ENCODE measurements around the gene CDH23.

Gene CDH23

GRCh38 chr10:71611131-71611530, 214.4 kb downstream of the CDH23 start:
- in situ Hi-C loops (cut with MboI; ENCODE audit: low sequenced_read_pairs) = no loop called here

DNA sequence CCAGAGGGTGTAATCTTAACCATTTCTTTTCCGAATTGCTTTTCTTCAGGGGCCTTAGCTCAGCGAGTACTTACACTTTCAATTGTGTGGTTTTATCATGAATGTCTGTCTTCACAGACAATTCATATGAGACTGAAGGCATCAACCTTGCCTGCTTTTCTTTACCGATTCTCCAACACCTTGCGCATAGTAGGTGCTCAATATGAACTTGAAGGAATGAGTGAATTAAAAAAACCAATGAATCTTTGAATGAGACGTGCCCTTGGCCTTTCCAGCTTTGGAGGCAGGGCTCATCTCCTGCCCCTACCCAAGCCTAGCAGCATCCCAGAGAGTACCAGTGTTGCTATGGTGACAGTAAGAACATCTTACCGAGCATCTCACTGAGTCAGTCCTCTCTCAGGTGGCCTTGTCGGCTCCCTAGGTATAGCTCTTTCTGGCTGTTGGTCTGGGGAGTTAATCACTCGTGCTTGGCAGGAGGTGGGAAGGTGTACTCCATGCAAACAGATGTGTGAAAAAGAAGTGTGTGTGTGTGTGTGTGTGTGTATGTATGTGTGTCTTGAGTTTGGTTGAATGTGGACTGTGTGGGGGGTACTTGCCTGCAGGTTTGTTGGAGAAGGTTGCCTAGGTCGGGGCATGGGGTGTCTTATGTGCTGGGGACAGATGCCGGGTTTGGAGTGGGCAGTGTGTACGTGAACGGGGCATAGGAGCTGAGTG, 215.1 kb downstream of the CDH23 start:
- in situ Hi-C loops (cut with MboI; ENCODE audit: low sequenced_read_pairs) = no loop called here

GRCh38 chr10:71613261-71613777, 216.6 kb downstream of the CDH23 start:
- in situ Hi-C loops (cut with MboI; ENCODE audit: low sequenced_read_pairs) = no loop called here

DNA sequence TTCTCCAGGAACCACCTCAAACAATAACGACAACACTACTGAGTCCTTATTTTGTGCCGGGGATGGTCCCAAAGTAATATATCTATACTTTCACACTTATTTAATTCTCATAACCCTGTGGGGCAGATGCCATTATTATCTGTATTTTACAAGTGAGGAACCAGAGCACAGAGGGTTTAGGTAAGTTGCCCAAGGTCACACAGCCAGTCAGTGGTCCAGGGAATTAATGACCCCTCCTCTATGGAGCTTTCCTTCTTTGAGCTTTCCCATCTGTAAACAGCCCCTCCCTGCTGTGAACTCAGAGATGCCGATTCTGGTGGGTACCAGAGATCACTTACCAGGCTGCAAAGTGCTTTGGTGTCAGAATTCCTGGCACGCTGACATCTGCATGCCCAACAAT, 217.2 kb downstream of the CDH23 start:
- in situ Hi-C loops (cut with MboI; ENCODE audit: low sequenced_read_pairs) = no loop called here

DNA sequence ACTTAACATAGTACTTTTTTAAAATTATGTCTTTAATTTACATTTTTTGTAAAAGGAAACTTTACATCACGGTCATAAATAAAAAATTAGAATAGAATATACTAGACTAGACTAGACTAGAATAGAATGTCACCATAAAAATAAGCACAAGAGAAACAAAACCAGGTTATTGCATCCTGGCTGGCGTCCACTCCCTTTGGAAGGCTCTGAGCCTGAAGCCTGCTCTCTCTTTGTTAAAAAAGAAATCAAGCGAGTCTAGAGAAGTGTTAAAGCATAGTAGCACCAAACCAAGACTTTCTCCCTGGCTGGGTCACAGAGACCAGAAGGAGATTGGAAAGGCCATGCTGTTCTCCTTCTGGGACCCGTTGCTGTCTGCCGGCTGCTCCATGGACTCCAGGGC, 218.2 kb downstream of the CDH23 start:
- in situ Hi-C loops (cut with MboI; ENCODE audit: low sequenced_read_pairs) = no loop called here

- in situ Hi-C loops (cut with MboI; ENCODE audit: low sequenced_read_pairs) = no loop called here
Measured at GRCh38 chr10:71615538-71616329, 219.0 kb downstream of the CDH23 start.

GRCh38 chr10:71616817-71617654, 220.3 kb downstream of the CDH23 start:
- in situ Hi-C loops (cut with MboI; ENCODE audit: low sequenced_read_pairs) = no loop called here

DNA sequence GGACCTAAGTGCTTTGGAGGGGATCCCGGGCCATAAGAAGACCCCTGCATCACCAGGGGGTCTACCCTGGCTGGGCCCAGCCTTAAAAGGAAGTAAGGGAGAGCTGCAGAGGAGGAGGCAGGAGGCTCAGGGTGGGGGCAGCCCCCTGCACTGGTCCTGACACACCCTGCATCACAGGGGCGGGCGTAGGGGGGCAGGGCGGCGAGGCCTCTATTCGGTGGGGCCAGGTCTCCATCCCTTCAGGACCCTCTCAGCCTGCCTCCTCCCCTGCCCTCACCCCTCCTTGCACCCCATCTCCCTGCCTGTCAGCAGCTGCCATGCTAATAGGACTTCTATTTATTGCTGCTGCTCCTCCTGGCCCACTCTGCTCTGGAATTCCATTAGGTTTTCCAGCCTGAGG, 221.5 kb downstream of the CDH23 start:
- in situ Hi-C loops (cut with MboI; ENCODE audit: low sequenced_read_pairs) = no loop called here

DNA sequence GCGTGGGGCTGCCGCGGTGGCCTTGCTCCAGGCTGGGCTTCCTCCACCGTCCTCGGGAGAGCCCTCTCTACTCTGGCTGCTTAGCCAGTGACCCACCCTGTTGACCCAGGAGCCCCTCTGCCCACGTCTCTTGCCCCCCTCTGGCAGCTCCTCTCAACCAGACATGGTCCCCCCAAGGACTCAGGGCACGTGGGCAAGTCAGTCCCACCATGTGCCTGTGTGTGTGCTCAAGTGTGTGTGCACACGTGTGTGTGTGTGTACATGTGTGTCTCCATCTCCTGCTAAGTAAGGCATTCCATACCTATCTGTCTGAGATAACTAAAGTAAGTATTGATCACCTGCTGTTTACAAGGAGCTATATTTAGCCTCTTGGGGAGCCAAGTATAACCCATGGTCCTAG, 221.9 kb downstream of the CDH23 start:
- in situ Hi-C loops (cut with MboI; ENCODE audit: low sequenced_read_pairs) = no loop called here

GRCh38 chr10:71620642-71621041, 223.9 kb downstream of the CDH23 start:
- in situ Hi-C loops (cut with MboI; ENCODE audit: low sequenced_read_pairs) = no loop called here

DNA sequence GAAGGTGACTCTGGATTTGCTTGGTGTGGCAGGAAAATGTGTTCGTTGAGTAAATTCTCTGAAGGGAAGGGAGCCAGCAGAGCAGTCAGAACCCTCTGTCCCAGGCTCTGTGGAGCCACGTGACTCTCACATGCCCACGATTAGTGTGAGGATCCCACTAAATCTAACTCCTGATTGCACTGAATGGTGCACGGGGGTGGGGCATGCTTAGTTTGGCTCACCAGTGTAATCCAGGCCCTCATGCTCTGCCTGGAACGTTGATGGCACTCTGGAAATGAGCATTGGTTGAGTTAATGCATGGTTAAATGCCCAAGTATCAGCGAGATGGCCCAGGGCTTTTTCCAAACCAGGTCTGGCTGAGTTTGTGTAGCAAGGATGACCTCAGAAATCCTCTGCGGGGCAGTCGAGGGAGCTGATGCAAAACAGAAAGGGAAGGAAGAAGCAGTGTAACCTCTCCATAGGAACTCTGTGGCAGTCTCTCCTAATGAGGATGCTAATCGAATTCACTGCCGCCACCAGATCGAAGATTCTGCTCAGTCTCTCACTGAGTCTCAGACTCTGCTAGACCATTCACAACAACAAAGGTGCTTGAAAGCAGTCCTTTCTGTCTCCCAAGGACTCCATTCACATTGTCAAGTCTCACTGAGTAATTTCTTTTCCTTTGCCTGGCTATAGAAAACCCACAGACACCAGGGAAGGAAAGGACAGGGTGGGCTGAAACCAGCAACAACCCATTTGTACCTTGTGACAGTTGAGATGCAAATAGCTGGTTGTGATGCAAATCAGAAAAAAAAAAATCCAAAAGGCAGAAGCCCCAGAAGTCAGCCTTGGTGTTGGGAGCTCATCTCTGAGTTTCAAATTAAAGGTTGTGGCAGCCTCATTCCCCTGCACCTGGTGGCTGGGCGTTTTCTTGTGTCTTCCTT, 224.8 kb downstream of the CDH23 start:
- in situ Hi-C loops (cut with MboI; ENCODE audit: low sequenced_read_pairs) = no loop called here

DNA sequence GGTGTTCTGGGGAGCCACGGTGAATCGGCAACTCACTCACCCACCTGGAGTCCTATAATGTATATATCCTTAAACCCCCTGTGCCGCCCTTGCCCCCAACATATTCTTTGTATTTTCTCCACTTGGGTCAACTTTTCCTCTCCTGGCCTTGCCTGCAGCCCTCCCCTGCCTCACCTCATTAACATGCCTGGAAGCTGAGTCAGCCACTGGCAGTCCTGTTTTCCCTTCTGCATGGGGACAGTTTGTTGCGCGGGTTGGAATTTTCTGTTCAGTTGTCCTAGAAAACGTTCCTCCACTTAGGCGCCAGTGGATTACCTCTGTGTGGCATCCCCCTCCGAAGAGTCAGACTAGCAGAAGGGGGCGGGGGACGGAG, 225.4 kb downstream of the CDH23 start:
- in situ Hi-C loops (cut with MboI; ENCODE audit: low sequenced_read_pairs) = no loop called here

- in situ Hi-C loops (cut with MboI; ENCODE audit: low sequenced_read_pairs) = no loop called here
Measured at GRCh38 chr10:71622616-71623015, 225.9 kb downstream of the CDH23 start.

DNA sequence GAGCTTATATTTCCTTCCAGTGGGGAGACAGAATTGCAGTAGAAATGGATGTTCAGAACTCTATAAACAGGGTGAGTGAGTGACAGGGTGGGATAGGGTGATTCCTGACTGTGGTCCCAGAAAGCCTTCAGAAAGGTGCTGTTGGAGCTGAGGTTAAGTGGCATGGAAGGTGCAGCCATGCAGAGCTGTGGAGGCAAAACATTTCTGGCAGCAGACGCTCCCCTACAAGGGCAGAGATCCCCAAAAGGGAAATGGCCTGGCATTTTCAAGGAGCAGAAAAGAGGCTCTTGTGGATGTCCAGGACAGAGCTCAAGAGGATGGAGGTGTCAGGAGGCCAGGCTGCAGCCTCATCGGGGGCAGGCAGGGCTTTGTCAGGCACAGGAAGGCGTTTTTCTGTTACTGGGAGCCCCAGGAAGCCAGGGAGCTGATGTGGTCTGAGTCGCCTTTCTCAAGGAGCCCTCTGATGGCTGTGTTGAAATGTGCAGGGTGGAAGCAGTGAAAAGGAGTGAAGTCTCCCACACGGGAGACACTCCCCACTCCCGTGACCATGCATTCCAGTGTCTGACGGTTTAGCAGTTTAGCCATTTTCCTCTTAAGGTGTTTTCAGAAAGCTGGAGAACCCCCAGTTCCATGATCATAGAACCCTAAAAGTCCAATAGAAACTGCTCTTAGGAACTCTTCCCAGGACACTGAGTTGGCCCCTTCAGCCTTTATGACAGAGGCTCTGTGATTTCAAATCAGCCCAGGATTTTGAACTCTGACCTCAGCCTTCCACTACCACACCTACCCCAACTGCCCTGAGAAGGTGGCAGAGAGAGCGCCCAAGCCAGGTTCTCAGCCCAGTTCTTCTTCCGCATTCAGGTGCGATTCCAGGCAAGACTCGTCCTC, 226.6 kb downstream of the CDH23 start:
- in situ Hi-C loops (cut with MboI; ENCODE audit: low sequenced_read_pairs) = no loop called here

DNA sequence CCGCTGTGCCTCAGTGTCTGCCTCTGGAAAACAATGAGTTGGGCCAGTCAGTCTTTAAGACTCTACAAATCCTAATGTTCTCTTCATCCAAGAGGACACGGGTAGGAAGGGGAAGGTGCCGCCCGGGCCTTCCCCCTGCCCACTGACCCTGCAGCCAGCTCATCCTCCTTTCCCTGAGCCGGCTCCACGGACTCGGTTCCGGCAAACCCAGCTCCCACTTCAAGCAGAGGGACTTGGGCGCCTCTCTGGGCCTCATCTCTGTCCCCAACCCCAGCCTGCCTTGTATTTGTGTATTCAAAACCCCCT, 227.2 kb downstream of the CDH23 start:
- in situ Hi-C loops (cut with MboI; ENCODE audit: low sequenced_read_pairs) = no loop called here

GRCh38 chr10:71625445-71626175, 228.9 kb downstream of the CDH23 start:
- in situ Hi-C loops (cut with MboI; ENCODE audit: low sequenced_read_pairs) = no loop called here

DNA sequence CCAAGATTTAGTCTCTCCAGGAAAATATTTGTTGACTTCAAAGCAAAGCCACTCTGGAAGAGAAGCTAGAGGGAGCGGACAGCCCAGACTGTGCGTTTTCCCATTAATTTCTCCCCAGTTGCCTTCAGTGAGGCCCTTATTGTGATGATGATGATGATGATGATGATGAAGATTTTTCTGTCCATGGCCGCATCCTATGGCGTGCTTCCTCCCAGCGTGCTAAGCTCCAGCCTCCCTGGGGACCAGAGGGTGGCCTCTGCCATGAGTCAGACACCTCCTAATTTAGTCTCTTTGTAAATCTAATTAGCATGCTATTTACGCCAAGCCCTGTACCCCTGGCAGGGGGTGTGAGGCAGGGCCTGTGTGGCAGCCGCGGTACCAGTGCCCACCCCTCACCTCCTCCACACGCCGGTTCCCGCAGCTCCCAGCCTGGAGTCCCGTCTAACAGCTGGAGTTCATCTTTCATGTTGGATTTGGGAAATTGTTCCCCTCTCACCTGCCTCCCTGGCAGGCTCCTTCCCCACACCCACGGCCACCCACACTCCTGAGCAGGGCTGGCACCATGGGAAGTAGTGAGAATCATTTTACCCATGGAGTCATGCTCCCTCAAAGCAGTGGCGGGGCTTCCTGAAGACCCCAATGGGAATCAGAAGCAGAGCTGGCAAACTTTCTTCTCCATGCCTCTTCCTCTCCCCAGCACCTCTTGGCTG, 230.7 kb downstream of the CDH23 start:
- in situ Hi-C loops (cut with MboI; ENCODE audit: low sequenced_read_pairs) = no loop called here

DNA sequence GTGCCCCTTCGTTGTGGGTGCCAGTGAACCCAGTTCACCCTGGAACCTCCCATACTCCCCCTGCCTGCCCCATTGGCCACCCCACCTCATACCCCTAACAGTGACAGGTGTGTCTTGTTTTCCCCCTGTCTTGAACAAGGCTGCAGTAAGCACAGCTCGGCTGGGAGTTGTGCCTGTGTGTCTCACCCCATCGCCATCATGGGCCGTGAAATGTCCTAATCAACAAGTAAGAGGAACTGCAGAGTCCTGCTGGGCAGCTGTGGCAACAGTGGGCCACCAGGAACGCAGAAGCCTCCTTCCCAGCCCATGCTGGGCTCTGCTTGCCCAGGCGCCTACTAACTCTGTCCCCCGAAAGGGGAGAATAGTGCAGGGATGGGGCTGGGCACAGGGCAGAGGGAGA, 231.2 kb downstream of the CDH23 start:
- in situ Hi-C loops (cut with MboI; ENCODE audit: low sequenced_read_pairs) = no loop called here
